Hepatocyte (in vitro differentiated cells): ENCODE measurements around the gene ATP6V1F.

Experiments
- EZH2 ChIP-seq: fragments of 200-600 bp; sonication (generic); IDR thresholded peaks from 2 replicates; pipeline ENCODE4 v1.6.1; 2016; ENCODE audit warnings: antibody characterized with exemption, mild to moderate bottlenecking, borderline replicate concordance
- EZH2phosphoT487 ChIP-seq: fragments of 200-600 bp; sonication (generic); IDR thresholded peaks from one replicate; pipeline ENCODE4 v1.6.1; 2018; ENCODE audit warnings: antibody characterized with exemption, mild to moderate bottlenecking, low read depth, moderate library complexity; ENCODE audit not compliant: unreplicated experiment, severe bottlenecking
- TF ChIP-seq, protein P1 (sequence below): fragments of 200-600 bp; sonication (generic); IDR thresholded peaks from 2 replicates; pipeline ENCODE4 v1.5.1; 2016; ENCODE audit warnings: antibody characterized with exemption, mild to moderate bottlenecking; ENCODE audit not compliant: poor library complexity

DNA sequence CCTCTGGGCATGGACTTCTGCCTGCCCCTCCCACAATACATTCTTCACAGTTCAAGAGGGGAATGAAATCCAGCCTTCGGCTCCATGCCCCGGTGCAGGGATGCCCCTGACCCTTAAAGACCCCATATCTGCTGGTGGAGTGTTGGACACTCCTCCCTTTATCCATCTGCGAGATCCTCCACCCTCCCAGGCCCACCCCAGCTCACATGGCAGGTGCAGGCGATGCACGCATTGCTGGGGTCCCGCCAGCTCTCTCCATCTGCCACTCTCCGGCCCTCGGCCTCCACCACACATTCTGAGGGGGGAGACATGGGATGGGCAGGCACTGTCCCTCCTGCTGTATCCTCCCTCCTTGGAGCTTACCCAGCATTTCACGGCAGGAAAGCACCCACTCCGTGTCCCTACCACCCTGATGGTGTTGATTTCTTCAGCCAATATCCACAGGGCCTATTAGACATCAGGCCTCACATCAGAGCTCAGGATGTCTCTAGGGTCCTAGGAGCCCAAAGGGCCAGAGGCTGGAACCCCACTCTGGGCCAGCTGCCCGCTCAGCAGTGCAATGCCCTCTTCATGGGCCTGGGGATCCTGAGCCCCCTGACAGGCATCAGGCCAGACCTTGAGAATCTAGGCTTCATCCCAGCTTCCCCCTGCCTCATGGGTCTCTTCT, 18.3 kb downstream of the ATP6V1F start:
- TF ChIP-seq, protein P1, sequence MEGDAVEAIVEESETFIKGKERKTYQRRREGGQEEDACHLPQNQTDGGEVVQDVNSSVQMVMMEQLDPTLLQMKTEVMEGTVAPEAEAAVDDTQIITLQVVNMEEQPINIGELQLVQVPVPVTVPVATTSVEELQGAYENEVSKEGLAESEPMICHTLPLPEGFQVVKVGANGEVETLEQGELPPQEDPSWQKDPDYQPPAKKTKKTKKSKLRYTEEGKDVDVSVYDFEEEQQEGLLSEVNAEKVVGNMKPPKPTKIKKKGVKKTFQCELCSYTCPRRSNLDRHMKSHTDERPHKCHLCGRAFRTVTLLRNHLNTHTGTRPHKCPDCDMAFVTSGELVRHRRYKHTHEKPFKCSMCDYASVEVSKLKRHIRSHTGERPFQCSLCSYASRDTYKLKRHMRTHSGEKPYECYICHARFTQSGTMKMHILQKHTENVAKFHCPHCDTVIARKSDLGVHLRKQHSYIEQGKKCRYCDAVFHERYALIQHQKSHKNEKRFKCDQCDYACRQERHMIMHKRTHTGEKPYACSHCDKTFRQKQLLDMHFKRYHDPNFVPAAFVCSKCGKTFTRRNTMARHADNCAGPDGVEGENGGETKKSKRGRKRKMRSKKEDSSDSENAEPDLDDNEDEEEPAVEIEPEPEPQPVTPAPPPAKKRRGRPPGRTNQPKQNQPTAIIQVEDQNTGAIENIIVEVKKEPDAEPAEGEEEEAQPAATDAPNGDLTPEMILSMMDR = no peak
- TF ChIP-seq EZH2phosphoT487 = no peak
- no peak for TF ChIP-seq EZH2
